Neural crest cell (in vitro differentiated cells): ENCODE results near the gene PATJ. TPM values are rescaled to one million over a fixed set of nuclear protein-coding genes. Genes with fewer than 3 reads are reported as not detected.
"Not testable (repeated sequence)": the region's sequence is repeated elsewhere in the genome, so short reads cannot be mapped to it uniquely, and the experiment has no call there.

Experiments used
- DNase-seq: peaks from one replicate; pipeline ENCODE4 v3.0.0; 2021; ENCODE audit warnings: low read depth, mixed read lengths, low spot score
- H3K27ac Mint-ChIP-seq: one replicate; pipeline ENCODE4 v1.8.0; 2021; ENCODE audit warnings: mild to moderate bottlenecking, mixed read lengths; ENCODE audit not compliant: unreplicated experiment
- H3K27me3 Mint-ChIP-seq: 2 replicates; pipeline ENCODE4 v1.8.0; 2021; ENCODE audit warnings: low read depth, mild to moderate bottlenecking, mixed read lengths
- H3K36me3 Mint-ChIP-seq: 2 replicates; pipeline ENCODE4 v1.8.0; 2021; ENCODE audit warnings: low read depth, mild to moderate bottlenecking, mixed read lengths
- H3K4me1 Mint-ChIP-seq: 2 replicates; pipeline ENCODE4 v1.8.0; 2021; ENCODE audit warnings: mixed read lengths
- H3K4me3 Mint-ChIP-seq: one replicate; pipeline ENCODE4 v1.8.0; 2021; ENCODE audit warnings: mild to moderate bottlenecking, mixed read lengths
- H3K9me3 Mint-ChIP-seq: 2 replicates; pipeline ENCODE4 v1.8.0; 2021; ENCODE audit warnings: mixed read lengths
- CTCF ChIP-seq: fragments of 200-600 bp; sonication (generic); conservative IDR thresholded peaks from 2 replicates; pipeline ENCODE4 v1.5.0; 2021; ENCODE audit warnings: antibody characterized with exemption, mild to moderate bottlenecking
- total RNA-seq: library from RNA; stranded (reverse); gene quantifications from 2 replicates; pipeline ENCODE4 v1.2.1, GENCODE V29; 2021

PATJ gene
- total RNA-seq, 1 donor from 2014 or later, result 3.9 TPM

DNA sequence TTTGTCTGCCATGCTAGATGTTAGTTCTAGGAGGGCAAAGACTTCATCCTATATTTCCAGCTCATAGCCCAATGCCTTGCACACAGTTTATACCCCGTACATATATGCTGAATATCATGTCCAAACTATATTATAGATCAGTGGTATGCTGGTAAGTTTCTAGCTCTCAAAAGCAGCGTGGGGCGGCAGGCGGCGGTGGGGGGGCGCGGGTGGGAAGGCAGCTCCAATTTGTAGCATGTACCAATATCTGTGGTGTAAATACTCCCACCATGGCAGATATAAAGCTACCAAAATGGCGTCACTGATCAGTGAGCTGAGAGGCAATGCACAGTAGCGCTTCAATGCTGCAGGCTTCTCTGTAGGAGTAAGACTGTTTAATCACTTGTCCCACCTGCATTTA is 77.1 kb downstream of the PATJ start:
- Mint-ChIP-seq H3K36me3 (peaks cover 2% of the 10 kb centered on the region), H3K27ac (no peak overlapping the region), H3K27me3 (no peaks in the 10 kb centered on the region), H3K4me1 (peaks cover 4% of the 10 kb centered on the region), H3K4me3 (no peak overlapping the region), H3K9me3 (no peaks in the 10 kb centered on the region)
- no peak for TF ChIP-seq CTCF
- no peak for DNase-seq

DNA sequence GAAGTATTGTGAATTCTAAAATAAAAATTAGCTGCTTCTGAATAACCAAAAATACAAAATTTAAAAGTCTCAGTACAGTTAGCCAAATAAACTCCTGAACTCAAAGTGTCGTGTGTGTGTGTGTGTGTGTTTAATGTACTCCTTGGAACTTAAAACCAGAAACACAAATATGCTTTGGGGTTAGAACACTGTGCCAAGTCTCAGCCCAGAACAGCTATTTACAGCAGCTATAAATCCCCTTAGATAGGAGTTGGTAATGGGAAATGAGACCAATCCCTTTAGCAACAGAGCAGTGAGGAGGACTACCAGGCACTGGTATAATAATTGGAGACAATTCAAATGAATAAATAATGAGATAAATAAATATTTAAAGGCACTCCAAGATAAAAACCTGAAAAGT is 83.1 kb downstream of the PATJ start:
- Mint-ChIP-seq H3K4me1 (no peaks in the 10 kb centered on the region), H3K4me3 (no peak overlapping the region), H3K9me3 (no peaks in the 10 kb centered on the region), H3K27me3 (no peaks in the 10 kb centered on the region), H3K36me3 (peaks cover 4% of the 10 kb centered on the region), H3K27ac (no peak overlapping the region)
- no peak for DNase-seq
- TF ChIP-seq CTCF, result no peak

DNA sequence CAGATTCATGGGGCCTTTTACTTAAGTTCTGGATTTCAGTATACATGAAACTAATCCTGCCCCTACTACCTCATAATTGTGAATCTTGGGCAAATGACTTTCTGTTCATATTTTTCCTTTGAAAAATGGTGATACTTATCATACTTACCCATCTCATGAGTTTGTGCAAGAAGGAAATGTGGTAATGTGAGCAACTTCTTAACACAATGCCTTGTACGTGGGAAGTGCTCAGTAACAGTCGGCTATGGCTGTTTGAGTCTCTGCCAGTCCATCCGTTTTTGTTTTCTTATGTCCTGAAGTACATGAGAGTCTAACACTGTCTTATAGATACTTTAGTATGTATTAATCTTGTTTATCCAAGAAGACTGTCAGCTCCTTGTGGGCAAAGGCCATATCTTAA is 86.5 kb downstream of the PATJ start:
- no peaks in the 10 kb centered on the region for H3K27me3 Mint-ChIP-seq
- H3K4me3 Mint-ChIP-seq, result no peak overlapping the region
- no peak overlapping the region for H3K27ac Mint-ChIP-seq
- H3K4me1 Mint-ChIP-seq, result no peaks in the 10 kb centered on the region
- no peak for TF ChIP-seq CTCF
- H3K9me3 Mint-ChIP-seq, result no peaks in the 10 kb centered on the region
- H3K36me3 Mint-ChIP-seq, result peaks cover 2% of the 10 kb centered on the region
- no peak for DNase-seq

GRCh38 chr1:61836649-61837048 is 94.4 kb downstream of the PATJ start:
- Mint-ChIP-seq H3K36me3 (no peaks in the 10 kb centered on the region), H3K27ac (no peak overlapping the region), H3K4me1 (no peaks in the 10 kb centered on the region), H3K27me3 (no peaks in the 10 kb centered on the region), H3K4me3 (no peak overlapping the region), H3K9me3 (no peaks in the 10 kb centered on the region)
- no peak for TF ChIP-seq CTCF
- DNase-seq, result no peak

- not testable (repeated sequence) for H3K9me3 Mint-ChIP-seq, H3K27me3 Mint-ChIP-seq, H3K4me1 Mint-ChIP-seq, DNase-seq, H3K27ac Mint-ChIP-seq, H3K36me3 Mint-ChIP-seq, H3K4me3 Mint-ChIP-seq
Measured at GRCh38 chr1:61837607-61838006, 95.3 kb downstream of the PATJ start.

DNA sequence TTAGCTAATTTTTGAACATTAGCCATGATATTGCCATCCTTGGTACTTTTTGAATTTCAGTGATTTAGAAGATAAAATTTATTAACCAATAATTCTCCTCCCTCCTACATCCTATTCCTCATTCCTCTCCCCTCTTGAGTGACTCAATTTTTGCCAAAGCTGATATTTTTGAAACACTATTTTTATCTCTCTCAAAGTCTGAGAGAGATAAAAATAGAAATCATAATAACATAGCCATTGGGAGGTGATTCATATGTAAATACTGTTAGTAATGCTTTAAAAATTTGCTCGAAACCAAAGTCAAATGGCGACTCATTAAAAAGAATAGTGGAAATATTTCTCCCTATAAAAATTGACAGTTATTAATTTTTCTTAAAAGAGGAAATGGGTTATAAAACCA is 97.4 kb downstream of the PATJ start:
- no peak for TF ChIP-seq CTCF
- DNase-seq, result no peak
- no peaks in the 10 kb centered on the region for H3K36me3 Mint-ChIP-seq
- H3K4me3 Mint-ChIP-seq, result no peak overlapping the region
- no peak overlapping the region for H3K27ac Mint-ChIP-seq
- H3K27me3 Mint-ChIP-seq, result no peaks in the 10 kb centered on the region
- H3K9me3 Mint-ChIP-seq, result no peaks in the 10 kb centered on the region
- peaks cover 7% of the 10 kb centered on the region for H3K4me1 Mint-ChIP-seq
